Measurements from ENCODE around the gene CCP110.

Gene CCP110

DNA sequence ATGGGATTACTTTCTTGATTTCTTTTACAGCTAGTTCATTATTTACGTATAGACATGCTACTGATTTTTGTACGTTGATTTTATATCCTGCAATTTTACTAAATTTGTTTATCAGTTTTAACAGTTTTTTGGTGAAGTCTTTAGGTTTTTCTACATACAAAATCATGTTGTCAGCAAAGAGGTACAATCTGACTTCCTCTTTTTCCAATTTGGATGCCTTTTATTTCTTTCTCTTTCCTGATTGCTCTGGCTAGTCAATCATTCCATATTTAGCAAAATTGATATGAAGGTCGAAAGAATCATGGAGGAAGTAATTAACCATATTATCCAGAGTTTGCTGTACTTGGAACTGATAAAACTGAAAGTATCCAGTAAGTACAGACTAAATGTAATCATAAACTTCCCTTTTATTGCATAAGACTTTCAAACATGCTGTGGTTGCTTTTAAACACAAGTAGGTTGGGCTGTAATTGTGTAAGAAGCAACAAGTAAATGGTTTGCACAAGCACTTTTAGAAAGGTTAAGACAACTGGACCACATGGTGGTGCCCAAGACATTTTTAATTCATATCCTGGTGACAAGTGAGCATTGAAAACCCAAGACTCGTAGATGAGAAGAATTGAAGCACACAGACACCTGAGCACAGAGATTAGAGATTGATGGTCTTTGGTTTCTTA is 10.2 kb upstream of the CCP110 start:
- DNase-seq: peak; percentile 8

DNA sequence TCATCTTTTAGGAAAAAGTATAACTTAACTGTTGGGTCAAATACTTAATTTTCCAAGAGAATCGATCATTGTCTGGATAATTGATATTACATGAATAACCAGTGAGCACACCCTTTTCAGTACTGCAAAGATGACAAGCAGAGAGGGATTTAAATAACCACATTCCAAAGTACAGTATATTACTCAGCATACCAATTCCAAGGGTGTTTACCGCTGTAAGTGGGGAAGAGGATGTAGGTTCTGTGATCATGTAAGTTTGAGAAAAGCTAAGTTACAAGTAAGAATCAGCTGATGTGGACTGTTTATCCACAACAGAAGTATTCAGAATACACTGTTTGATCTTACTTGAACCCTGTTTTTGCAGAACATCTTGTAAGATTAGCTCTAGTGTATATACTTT is 8.0 kb upstream of the CCP110 start:
- DNase-seq: no peak

DNA sequence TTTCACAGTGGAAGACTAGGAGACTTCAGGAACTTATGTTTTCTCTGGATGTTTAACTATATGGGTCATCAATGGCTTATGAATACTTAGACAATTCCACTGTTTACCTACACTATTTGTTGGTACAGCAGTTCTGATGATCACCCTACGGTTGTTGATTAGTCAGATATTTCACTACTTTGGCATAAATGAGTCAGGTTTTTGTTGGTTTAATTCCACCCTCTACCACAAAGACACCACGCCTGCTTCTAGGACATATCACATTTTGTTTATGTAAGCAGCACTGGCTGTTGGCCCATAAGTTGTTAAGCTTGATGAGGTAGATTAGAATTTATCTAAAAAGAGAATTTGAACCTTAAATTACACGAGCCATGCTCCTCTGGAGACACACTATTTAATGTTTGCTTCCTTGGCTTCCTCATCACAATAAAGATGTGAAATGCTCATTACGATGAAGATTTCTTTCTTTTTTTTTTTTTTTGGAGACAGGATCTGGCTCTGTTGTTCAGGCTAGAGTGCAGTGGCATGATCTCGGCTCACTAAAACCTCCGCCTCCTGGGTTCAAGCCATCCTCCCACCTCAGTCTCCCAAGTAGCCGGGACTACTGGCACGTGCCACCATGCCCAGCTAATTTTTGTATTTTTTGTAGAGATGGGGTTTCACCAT is 6.2 kb upstream of the CCP110 start:
- DNase-seq: peak; percentile 80

DNA sequence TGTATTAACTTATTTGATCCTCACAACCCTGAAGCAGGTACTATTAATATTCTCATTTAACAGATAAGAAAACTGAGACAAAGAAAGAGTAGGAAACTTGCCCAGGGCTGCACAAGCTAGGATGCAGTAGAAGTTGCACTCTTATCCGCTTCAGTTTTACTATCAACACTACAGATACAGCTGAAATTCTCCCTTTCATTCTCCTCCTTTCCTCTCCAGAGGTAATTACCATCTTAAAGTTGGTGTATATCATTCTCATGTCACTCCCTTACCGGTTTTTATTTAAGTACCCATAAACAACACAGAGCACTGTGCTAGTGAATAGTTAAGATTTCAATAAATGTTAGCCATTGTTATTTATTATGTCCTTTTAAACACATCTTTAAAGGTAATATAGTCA is 5.4 kb upstream of the CCP110 start:
- no peak for DNase-seq

DNA sequence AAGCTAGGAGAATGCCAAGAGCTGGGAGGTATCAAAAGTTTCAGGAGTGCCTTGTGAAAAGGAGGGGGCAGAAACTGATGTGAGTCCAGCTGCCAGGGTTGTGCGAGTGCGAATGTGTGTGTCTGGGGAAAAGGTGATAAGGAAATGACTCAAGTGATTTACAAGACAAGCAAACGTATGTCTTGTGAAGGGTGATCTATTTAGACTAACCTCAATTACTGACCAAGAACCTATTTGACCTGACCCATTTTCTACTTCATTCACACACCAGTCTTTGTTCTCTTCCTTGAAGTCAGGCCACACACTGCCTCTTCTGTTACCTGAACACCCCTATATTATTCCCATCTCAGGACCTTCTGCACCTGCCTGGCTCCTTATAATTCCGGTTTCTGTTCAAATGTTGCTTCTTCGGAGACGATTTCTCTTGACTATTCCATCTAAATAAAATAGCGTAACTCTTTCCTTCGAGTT is 2.8 kb upstream of the CCP110 start:
- peak; percentile 47 for DNase-seq

DNA sequence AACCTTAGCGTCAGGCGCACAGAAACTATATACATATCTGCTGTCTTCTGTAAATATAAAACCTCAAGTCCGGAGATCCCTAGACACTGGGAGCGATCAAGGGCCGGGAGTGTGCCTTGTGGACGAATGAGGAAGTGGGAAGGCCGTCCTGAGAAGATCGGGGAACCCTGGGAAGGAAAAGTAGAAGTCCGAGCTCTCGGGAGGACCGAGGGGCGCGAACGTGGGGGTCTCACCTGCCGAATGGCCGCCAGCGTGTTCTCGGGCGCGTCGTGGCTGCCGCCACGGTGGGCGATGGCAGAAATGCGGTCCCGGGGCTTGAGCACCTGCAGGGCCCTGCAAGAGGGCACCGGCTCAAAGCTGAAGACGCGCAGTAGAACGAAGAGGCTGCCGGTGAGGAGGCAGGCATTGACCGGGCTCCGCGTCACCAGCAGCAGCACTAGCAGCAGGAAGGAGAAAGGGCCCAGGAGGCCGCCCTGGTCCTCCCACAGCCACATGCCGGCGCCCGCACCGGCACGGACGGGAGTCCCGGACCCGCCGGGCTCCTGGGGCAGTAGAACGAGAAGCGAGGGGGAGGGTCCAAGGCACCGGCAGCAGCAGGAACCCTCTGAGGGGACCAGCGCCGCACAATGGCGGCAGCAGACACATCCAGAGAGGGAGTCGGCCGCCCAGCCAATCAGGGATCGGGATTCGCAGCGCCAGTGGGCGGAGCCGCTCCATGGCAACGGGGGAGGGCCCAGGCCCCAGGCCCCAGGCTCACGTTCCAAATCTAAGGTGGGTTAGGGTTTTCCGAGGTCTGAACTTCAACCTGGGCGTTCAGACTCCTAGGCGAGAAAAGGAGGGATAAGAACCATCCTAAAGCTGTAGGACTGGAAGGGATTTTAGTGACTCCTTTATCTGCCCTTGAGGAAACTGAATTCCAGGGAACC is 2.0 kb upstream of the CCP110 start, which contains the start of gene GDE1:
Gene GDE1, minus strand, starts transcription at position 628 of the 926 bp plus-strand sequence. Its CDS starts 134 bp downstream, at position 494.
- DNase-seq: peak; percentile 97

DNA sequence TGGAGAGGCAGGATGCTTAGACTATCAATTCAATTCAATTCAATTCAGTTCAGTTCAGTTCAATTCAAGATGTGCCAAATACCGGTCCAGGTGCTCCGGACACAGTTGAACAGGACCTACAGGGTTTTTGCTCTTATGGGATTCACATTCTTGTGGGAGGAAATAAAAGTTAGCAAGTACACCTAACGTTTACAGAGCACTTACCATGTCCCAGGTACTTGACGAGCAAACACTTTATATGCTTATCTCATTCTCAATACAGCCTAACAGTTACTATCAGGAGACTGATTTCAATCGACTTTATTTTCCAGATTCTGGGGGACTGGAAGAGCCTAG is 1.4 kb upstream of the CCP110 start:
- DNase-seq: no peak

DNA sequence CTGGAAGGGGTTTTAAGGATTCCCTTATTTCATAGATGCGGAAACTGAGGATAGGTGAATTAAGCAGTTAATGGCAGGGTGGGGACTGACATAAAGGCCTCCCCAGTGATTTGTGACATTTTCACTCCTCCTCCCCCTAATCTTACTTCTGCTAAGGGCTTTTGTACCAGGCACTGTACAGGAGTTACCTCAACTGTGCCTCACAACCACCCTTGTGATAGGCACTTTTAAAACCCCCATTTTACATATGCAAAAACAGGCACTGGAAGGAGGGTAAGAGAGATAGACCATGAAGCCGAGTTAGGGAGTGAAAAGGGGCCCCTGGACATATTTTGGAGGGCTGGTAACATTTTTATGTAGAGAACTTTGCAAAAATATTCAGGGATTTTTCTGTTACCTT is 982 bp upstream of the CCP110 start:
- no peak for DNase-seq

DNA sequence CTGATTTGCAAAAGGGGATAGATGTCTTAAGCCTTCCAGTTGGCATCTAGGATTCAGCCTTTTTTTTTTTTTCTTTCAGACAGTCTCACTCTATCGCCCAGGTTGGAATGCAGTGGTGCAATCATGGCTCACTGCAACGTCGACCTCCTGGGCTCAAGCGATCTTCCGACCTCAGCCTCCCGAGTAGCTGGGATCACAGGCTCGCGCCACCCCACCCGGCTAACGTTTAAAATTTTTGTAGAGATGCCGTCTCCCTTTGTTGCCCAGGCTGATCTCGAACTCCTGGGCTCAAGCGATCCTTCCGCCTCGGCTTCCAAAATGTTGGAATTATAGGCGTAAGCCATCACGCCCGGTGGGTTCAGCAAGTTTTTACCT is 571 bp upstream of the CCP110 start:
- no peak for DNase-seq

DNA sequence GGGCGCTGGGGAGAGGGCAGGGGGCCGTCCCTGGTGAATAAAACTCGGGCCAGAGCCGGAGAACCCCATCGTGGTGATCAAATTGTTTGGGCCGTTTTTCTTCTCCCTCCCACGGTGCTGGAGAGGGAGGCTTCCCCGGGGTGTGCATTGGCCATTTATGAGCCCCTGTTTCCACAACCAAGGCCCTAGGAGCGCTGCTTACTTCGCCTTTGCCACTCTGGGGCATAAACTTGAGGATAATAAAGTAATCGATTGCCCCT is 544 bp downstream of the CCP110 start:
- DNase-seq: no peak

DNA sequence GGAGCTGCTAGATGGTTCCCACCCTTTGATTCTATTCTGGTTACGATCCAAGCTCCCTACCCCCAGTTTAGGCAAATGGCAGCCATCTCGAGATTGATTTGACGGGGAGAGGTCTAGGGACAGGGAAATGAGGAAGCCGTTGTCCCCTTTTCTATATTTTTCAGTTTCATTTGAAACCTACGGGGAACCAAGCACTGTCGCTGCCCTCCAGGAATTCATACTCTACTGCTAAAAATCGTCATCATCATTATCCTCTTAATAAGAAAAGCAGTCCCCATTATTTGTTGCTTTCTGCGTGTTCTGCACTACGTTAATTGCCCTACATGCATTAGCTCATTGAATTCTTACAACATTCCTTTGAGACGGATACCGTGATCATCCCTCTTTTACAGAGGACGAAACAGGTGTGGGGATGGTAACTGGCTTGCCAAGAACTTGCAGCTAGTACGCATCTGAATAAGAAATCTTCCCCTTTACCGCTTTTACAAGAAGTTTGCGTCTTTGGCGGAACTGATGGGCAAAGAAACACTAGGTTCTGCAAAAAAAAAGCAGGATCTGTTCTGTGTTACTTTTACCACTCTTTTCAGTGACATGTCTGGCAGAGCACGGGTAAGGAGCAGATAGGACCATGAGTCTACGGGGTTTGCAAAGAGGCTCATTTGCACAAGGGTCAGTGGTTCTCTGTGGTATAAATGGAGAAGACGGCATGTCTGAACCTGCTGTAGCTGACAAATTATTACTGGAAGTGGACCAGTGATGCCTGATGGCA is 1.1 kb downstream of the CCP110 start:
- DNase-seq: no peak

DNA sequence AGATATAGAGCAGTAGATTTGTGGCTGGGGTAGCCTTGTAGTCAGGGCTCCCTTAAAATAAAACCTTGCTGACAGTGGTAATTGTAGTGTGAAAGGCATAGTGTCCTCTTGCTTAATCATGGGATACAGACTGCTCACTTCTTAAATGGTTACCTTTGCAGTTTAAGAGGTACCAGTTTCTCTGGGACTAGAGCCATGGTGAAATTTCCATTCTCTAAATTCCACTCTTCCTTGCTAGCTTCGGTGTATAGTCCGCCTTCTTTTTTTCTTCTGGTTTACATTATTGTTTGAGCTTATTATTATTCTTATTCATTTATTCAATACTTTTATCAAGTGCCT is 1.6 kb downstream of the CCP110 start:
- no peak for DNase-seq

DNA sequence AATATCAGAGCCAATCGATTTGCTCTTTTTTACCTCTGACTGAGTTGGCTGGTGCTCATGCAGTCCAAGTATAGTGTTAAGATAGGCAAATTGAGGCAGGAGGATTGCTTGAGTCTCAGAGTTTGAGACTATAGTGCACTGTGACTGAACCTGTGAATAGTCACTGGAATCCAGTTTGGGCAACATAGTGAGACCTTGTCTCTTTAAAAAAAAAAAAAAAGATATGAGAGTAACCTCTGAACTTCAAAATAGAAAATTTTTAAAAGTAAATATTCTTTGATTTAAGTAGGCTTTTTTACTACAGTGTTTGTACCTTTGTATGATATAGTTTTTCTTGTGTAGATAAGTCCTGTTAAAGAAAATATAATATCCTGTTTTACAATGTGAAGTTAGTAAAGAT is 3.4 kb downstream of the CCP110 start:
- DNase-seq: no peak

DNA sequence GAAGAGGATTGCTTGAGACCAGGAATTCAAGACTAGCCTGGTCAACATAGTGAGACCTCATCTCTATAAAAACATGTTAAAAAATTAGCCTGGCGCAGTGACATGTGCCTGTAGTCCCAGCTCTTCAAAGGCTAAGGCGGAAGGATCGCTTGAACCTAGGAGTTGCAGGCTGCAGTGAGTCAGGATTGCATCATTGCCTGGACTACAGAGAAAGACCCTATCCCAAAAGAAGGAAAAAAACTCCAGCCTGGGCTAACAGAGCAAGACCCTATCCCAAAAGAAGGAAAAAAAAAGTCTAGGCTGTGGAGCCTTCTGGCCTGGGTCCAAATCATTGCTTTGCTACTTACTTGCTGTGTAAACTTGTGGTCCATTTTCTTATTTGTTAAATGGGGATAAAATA is 4.9 kb downstream of the CCP110 start:
- DNase-seq: no peak

DNA sequence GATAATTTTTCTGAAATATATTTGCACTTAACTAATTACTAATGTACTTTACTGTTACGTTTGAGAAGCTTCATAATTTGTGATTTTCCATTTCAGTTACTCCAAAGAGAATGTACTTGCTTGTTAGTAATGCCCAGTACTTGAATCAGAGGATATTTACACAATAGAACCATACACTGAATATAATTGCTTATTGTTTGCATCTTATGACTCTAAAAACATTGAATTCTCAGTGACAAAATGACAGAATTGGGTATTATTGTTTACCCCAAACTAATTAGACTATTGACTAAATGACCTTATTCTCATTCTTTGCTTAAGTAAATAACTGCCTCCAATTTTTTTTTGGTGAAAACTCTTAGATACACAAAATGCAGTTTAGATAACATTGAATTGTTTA is 8.9 kb downstream of the CCP110 start:
- DNase-seq: no peak

DNA sequence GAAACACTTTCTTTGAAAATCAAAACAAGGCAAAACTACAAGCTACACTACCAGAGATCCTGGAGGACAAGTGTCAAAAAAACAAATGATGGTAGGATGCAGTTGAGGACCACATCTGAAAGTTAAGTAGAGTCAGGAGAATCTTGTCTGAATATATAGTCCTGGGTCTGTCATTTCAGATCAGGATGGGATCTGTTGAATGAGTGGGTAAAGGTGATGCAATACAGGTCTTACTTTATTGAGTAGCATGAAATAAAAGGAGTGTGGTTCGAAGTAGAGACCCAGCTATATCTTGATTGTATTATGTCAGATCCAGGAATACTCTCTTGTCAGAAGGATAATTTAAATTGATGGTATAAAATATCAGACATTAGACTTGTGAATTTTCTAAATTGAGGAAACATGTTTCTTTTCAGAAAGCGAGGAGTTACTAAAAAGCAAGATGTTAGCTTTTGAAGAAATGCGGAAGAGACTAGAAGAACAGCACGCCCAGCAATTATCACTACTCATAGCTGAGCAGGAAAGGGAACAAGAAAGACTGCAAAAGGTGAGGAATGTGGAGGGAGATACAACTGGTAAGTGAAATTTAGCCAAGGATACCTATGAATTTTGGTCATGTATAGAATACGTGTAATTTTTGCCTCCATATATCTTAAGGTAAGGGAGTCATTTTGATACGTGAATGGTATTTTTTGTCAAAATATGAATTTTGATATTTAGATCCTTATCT is 16.7 kb downstream of the CCP110 start:
- DNase-seq: no peak

DNA sequence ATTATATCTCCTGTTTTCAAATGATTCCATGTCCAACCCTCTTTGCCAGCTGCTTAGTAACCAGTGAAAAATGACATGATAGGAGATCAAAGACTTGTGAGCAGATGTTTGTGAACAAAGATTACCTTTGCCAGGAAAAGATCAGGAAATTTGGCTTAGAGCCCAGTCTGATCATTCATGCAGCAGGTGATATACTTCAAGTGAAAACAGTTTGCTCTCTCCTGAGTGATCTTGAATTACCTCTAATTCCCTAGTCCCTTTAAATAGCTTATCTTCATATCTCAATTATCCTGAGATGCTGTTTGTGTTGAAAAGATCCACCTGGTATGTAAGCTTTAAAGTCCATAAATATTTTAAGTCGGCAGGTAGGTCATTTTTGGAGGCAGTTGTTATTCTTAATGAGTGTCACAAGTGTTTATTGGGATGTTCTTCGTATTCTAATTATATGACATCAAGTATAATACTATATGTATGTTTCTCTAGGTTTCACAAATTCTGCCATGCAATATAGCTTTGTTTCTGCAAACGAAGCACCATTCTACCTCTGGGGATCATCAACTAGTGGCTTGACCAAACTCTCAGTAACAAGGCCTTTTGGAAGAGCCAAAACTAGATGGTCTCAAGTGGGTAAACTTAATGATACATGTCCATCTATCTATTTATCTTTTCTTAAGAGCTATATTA is 18.5 kb downstream of the CCP110 start:
- DNase-seq: no peak

DNA sequence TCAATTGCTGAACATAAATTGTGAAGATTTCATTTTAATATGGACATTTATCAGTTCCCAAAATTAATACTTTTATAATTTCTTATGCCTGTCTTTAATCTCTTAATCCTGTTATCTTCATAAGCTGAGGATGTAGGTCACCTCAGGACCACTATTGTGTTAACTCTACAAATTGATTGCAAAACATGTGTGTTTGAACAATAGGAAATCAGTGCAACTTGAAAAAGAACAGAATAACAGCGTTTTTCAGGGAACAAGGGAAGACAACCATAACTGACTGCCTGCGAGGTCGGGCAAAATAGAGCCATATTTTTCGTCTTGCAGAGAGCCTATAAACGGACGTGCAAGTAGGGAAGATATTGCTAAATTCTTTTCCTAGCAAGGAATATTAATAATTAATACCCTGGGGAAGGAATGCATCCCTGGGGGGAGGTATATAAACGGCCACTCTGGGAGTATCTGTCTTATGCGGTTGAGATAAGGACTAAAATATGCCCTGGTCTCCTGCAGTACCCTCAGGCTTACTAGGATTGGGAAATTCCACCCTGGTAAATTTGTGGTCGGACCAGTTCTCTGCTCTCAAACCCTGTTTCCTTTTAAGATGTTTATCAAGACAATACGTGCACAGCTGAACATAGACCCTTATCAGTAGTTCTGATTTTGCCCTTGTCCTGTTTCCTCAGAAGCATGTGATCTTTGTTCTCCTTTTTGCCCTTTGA is 19.7 kb downstream of the CCP110 start:
- peak; percentile 49 for DNase-seq

DNA sequence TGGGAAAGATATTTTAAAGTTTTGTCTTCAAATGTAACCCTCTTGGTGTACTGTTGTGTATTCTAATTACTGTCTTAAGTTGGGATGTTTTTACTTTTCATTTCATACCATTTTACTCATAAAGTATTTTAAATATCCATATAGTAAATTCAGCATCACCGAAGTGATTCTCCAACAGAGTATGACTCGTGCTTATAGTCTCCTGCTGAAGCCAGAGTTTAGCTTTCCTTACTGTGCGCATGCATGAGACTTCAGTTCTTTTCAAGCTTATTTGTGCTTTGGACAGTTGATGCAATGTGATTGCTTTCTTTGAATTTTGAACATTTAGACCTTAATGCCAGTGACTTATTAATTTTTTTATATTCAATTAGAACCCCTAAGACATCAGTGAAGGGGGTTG is 24.4 kb downstream of the CCP110 start:
- DNase-seq: no peak

DNA sequence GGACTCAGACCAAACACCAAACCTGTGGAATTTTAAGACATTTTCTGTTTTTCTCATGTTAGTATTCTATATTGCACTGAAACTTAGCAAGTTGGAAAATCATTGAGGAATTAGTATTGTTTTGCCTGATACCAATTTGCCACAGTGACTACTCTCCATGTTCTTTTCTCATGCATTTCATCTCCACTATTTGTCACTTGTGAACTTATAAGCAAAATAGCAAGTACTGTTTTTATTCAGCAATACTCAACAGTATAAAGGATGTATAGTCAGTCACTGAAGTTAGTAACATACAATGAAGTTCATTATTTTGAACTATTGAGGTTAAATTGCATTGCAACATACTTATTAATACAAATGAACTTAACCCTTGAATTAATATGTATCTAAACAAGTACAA is 25.9 kb downstream of the CCP110 start:
- peak; percentile 59 for DNase-seq

DNA sequence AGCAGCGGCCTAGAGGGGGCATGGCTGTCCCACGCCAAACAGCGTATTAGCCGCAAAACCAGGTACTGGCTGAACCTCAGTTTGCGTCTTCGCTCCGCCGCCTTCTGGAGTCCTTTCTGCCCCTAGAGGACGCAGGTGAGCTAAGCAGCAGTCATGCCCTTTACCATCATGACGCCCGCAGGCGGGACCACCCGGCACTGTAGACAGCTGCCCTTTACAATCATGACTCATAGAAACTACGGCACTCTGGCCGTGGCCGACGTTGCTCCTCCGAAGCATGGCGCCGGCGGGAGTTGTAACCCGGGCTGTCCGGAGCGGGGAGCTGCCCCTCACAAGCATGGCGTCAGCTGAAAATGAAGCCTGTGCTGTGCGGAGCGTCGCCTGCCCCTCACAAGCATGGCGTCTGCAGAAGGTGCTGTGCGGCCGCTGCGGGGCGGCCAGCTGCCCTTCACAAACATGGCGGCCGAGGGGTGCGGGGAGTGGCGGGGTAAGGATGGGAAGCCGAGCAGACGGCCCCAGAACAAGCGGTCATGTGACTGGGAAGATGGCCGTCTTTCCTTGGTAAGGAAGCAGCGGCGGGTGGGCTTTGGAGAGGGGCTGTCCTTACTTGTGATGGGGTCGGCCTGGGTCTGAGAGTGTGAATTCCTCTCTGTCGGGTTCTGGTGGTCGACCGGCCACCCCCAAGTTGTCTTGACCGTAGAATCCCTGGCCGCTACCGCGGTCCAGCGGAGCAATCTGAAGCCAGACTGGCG is 31.6 kb downstream of the CCP110 start, which contains the start of gene VPS35L:
Gene VPS35L, plus strand, starts transcription at position 518 of the 752 bp plus-strand sequence. Its CDS starts 27 bp downstream, at position 545.
- DNase-seq: peak; percentile 97

All from activated CD4-positive, alpha-beta T cell treated with anti-CD3 and anti-CD28 coated beads, Interleukin-10, Interleukin-2, amounts not matched to agents 100 ng/mL and 50 ng/mL, durations not matched to agents 16 hours and 8 hours (primary cell).